ENCODE results near the gene PGAP2.
"Not testable (repeated sequence)": the region's sequence is repeated elsewhere in the genome, so short reads cannot be mapped to it uniquely, and the experiment has no call there.

PGAP2 gene

DNA sequence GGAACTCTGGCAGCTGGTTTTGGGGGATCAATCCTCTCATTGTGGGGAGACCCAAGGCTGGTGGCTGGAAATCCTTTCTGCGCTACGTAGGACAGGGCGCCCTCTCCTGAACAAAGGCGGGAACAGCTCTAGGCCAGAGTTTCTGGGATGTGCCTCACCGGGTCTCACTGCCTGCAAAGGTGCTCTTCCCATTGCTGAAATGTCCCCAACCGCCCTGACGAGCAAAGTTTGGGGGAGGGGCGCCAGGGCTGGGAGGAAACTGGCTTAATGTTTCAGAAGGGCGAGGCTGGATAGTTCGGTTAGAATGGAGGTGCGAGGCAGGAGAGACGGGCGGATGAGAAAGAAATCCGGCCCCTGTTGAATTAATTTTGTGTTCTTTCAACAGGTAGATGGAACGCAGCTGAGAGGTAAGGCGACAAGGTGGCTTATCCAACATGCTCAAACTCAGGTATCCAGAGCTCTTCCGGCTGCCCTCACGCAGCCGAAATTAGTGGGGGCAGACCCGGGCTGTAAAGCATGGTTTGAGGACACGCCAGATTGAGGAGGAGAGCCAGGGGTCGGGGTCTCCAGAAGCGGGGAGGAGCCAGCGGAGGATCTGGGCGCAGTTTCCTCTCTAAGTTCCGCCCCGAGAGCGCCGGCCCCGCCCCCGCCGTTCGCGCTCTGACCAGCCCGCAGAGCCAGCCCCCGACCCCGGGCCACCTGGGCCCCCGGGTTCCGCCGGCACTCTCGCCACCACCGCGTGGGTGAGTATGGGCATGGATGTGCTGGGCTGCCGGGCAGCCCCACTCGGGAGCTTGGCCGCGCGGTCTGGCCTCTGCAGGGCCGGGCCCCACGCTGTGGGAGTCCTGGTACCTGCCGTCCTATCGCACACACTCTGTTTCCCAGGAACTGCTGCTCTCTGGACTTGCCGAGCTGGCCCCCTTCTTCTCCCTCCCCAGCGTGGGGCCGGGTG, at the start of gene PGAP2:
Gene PGAP2, plus strand, starts transcription at position 652 of the 952 bp plus-strand sequence. CDS start 2,700 bp downstream, outside the sequence.
- peak; percentile 41 for DNase-seq (ENCODE audit: low read depth)

DNA sequence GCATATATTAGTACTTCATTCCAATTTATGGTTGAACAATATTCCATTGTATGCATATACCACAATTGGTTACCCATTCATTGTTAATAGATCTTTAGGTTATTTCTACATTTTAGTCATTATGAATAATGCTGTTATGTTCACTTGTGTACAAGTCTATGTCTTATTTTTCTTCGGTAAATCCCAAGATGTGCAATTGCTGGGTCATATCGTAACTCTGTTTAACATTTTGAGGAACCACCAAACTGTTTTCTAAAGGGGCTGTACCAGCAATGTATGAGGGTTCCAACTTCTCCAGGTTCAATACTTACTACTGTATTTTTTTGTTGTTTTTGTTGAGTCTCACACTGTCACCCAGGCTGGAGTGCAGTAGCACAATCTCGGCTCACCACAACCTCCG, 44.1 kb upstream of the PGAP2 start:
- DNase-seq (ENCODE audit: low read depth), result no peak

DNA sequence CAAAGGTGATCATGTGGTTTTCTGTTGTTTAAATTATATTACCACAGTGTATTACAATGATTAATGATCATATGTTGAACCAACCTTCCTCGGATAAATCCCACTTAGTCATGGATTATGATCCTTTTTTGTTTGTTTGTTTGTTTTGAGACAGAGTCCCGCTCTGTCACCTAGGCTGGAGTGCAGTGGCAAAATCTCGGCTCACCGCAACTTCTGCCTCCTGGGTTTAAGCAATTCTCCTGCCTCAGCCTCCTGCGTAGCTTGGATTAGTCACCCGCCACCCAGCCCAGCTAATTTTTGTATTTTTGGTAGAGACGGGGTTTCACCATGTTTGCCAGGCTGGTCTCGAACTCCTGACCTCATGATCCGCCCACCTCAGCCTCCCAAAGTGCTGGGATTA, 41.5 kb upstream of the PGAP2 start:
- not testable (repeated sequence) for DNase-seq (ENCODE audit: low read depth)

DNA sequence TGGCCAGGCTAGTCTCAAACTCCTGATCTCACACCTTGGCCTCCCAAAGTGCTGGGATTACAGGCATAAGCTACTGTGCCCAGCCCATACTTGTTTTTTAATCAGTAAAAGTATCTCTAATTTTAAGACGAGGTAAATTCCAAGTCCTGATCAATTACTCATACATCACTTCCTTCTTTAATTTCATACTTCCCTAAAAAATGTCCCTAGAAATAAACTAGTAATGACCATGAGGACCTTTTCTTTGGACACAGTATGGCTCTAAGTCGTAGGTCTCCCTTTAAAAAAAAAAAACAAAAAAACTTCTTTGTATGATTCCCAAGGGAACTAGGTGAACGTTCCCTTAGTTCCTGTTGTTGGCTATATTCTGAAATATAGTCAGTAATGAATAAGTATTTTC, 40.8 kb upstream of the PGAP2 start:
- no peak for DNase-seq (ENCODE audit: low read depth)

DNA sequence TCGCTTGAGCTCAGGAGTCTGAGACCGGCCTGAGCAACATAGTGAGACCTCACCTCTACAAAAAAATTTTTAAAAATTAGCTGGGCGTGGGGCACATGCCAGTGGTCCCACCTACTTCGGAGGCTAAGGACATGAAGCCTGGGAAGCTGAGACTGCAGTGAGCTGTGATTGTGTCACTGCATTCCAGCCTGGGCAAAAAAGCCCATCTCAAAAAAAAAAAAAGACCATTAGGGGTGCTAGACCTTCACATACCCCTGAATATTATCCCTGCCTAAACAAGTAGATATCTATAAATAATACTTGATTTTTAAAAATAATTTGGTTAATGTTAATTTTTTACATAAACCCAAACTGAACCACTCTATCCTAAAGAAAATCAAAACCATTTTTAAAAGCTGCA, 35.2 kb upstream of the PGAP2 start:
- no peak for DNase-seq (ENCODE audit: low read depth)

DNA sequence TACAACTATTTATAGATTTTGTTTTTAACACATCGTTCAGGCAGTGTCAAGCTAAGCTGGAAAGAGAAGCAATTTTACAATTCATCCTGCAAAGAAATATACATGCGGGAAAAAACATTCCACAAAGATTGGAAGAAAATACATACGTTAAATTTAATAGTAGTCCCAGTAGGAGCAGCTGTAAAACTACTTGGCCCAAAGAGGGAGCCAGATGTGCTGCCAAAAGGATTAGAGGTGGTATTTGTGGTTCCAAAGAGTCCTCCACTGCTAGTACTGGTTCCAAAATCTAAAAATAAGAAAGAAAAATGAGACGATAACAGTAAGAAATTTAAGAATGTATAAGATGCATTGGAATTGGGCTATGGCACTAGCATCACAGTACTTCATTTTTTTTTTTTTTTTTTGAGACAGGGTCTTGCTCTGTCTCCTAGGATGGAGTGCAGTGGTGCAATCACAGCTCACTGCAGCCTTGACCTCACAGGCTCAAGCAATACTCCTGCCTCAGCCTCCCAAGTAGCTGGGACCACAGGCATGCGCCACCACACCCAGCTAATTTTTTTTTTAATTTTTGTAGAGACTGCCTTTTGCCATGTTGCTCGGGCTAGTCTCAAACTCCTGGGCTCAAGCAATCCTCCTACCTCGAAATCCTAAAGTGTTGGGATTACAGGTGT, 32.5 kb upstream of the PGAP2 start:
- no peak for DNase-seq (ENCODE audit: low read depth)

DNA sequence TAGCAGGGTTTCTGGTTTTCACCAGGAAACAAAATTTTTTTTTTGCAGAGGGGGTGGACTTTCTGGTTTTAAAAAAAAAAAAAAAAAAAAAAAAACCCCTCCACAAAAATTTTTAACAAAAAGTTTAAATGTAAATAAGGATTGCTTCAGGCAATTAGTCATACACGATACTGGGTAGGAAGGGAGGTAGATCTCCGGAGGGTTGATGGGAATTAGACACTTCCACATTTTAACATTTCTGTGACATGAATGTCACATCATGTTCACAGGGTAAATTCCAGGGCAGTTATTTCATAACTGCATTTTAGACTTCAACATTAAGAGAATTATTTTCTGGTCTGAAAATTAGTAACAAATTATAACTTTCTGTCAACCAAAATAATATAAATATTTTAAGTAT, 26.9 kb upstream of the PGAP2 start:
- no peak for DNase-seq (ENCODE audit: low read depth)

DNA sequence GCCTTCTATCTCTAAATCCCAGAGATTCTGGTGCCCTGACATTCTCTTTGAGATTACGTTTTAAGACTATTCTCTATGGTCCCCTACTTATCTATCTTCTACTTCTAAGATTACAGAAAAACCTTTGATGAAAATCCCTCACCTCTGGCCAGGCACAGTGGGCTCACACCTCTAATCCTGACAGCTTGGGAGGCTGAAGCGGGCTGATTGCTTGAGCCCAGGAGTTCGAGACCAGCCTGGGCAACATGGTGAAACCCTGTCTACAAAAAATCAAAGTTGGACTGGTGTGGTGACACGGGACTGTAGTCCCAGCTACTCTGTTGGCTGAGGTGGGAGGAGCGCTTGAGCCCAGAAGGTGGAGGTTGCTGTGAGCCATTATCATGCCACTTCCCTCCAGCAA, 25.4 kb upstream of the PGAP2 start:
- DNase-seq (ENCODE audit: low read depth), result no peak

DNA sequence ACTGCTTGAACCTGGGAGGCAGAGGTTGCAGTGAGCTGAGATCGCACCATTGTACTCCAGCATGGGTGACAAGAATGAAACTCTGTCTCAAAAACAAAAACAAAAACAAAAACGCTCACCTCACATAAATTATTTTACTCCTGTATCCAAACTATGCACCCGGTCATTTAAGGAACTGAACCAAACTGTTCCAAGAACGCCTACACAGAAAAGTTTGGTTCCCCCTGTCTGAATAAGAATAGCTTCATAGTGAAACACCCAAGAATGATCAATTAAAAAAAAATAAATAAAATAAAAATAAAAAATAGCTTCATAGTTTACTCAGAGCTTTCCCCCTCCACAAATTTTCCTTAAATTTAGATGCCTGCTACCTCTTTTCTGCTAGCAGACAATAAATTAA, 24.7 kb upstream of the PGAP2 start:
- no peak for DNase-seq (ENCODE audit: low read depth)

DNA sequence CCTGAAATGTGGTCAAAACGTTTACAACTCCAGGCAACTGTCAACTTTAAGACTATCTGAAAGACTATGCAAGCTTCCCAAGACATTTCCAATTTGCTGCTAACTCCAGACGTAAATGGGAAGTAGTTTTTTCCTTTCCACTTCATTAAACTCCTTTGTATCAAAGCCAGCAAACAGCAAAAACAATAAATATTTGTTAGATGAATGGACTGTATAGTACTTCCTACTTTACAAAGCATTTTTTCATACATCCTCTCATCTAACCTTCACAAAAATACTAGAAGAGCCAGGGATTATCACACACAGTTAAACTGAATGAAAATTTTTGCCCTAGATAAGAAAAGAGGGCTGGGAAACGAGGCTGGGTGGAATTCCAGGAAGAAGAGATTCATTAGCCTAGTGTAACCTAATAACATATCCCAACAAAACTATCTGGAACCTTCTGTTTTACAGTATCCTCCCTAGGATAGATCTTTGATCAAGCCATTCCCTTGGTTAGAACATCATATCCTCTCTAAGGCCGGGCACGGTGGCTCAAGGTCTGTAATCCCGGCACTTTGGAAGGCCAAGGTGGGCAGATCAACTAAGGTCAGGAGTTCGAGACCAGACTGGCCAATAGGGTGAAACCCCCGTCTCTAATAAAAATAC, 21.5 kb upstream of the PGAP2 start:
- DNase-seq (ENCODE audit: low read depth), result no peak

DNA sequence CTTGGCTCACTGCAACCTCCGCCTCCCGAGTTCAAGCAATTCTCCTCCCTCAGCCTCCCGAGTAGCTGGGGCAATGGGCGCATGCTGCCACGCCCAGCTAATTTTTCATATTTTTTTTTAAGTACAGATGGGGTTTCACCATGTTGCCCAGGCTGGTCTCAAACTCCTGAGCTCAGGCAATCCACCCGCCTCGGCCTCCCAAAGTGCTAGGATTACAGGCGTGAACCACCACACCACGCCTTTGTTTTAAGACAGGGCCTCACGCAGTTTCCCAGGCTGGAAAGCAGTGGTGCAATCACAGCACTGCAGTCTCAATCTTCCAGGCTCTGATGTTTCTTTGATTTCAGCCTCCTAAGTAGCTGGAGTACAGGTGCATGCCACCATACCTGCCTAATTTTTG, 14.0 kb upstream of the PGAP2 start:
- DNase-seq (ENCODE audit: low read depth), result not testable (repeated sequence)

DNA sequence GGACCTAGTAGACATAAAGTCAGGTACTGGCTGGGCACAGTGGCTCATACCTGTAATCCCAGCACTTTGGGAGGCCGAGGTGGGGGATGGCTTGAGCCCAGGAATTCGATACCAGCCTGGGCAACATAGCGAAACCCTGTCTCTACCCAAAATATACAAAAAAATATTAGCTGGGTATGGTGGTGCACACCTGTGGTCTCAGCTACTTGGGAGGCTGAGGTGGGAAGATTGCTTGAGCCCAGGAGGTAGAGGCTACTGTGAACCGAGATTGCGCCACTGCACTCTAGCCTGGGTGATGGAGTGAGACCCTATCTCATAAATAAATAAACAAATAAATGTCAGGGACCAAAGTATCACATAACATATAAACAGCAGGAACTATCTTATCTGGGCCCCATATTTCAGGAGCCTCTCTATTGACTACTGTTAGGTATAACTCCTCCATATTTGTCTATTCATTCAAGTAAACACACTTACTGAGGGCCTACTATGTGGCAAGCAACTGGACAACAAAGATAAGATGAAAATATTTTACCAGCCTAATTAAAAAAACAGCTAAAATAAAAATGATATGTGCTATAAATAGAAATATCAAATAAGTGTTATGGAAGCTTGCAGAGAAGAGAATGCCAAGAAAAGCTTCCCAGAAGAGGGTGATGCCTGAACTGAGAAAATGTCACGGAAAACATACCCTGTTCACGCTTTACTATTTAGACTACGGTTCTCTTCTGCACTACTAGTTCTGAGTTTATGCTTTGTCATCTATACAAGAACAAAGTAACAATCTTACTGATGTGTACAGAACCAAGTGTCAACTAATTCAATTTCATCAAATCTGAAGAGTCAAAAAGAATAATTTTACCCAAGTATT, 13.0 kb upstream of the PGAP2 start:
- no peak for DNase-seq (ENCODE audit: low read depth)

DNA sequence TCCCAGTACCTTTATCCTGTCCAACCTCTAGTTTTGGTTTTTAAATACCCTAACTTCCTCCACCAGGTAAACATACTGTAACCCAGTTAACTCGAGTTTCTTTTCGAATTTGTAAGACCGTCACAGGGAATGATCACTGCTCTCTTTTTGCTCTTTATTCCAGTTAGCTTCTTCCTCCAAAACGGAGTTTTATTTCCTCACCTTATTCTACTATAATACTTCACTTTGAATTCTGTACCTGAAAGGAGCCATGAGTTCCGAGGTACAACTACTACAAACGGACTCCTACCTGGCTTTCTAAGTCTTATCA, 12.4 kb upstream of the PGAP2 start:
- DNase-seq (ENCODE audit: low read depth), result no peak

DNA sequence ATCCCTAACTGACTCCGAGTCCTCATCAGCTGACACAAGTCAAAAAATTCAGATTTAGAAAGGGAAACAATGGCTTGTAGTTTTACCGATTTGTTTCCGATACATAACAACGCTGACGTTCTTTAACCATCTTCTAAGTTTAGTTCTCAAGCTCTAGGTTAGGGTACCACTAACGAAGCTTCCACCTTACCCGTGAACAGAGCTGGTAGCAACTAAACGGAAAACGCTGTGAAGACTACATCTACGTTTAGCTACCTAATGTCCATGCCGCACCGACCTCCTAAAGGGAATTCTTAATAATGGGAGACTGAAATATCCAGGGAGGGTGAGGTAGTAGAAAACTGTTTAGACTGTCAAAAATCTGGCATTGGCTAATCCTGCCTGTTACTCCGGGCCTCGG, 12.0 kb upstream of the PGAP2 start:
- DNase-seq (ENCODE audit: low read depth), result no peak

DNA sequence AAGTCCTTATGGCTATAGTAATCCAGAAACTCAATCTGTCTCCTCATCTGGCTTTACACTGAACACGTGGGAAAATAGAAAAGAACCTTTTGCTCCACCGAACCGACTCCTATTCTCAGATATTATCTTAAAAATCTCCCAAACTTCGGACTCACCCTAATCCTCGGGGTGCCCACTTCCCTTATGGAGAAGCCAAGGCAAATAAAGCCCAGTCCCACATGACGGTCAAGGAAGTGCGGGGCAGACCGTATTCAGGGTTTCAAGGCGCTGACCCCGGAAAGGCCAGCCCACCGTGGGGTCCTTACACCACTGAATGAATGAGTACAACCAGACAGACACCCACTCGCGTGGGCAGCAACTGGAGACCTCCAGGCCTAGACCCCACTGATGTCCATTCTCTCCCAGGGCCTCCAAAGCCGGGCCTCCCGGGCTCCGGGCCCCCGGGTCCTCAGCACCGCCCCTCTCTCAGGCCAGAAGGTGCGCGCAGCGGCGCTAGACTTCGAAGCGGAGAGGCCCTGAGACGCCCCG, 11.5 kb upstream of the PGAP2 start:
- DNase-seq (ENCODE audit: low read depth), result no peak

DNA sequence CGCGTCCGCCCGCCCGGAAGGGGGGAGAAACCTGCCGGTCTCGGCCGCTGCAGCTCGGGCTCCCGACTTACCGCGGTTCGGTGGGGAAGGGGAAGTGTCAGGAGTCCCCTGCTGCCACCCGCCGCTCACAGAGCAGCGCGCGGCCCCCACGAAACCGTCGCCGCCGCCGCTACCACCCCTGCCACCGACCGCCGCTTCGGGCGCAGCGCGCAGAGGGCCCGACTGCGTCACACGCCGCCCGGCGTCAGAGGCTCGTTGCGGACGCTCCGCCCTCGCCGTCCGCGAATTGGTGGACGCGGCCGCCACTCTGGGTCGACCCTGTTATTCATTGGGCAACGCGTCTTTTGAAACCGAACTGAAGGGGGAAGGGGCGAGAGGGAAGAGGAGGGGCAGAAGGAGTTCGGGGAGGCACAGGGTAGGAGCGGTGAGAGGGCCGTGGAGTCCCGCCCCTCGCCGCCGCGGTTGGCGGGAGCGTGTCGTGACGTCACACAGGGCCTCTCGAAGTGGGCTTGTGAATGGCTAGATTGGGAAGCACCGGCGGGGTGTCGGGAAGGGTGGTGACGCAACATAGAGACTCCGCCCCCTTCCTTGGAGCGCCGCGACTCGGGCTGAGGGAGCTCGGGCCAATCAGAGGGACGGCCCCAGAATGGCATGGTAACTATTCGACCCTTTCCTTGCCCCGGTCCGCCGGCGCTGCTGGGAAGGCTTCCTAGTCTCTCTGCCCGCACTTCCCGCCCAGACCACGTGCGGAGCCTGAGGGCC, 10.8 kb upstream of the PGAP2 start, which contains the start of gene NUP98:
Gene NUP98, minus strand, starts transcription at position 226 of the 762 bp plus-strand sequence. CDS start 15,437 bp downstream, outside the sequence.
- DNase-seq (ENCODE audit: low read depth), result peak; percentile 99

DNA sequence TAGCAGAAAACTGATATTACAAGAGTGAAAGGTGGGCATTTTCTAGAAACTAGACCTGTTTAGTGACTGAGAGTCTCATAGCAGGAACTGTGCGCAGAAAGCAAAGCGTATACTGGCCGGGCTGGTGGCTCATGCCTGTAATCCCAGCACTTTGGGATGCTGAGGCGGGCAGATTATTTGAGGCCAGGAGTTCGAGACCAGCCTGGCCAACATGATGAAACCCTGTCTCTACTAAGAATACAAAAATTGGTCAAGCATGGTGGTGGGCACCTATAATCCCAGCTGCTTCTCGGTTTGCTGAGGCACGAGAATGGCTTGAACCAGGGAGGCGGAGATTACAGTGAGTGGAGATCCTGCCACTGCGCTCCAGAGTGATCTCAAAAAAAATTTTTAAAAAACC, 9.2 kb upstream of the PGAP2 start:
- DNase-seq (ENCODE audit: low read depth), result no peak

DNA sequence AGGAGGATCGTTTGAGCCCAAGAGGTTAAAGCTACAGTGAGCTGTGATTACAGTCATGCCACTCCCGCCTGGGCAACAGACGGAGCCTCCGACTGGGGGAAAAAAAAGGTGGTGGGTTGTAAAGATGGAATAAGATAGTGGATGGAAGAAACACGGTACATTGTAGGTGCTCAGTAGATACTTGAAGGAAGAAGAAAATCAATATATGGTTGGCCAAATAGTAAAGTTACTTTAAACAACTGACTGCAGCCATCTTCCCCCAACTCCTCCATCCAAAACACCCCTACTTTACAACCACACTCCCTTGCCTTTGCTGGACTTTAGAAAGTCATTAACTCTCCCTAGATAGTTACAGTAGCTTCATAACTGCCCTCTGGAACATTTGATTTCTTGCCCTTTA, 8.5 kb upstream of the PGAP2 start:
- no peak for DNase-seq (ENCODE audit: low read depth)

DNA sequence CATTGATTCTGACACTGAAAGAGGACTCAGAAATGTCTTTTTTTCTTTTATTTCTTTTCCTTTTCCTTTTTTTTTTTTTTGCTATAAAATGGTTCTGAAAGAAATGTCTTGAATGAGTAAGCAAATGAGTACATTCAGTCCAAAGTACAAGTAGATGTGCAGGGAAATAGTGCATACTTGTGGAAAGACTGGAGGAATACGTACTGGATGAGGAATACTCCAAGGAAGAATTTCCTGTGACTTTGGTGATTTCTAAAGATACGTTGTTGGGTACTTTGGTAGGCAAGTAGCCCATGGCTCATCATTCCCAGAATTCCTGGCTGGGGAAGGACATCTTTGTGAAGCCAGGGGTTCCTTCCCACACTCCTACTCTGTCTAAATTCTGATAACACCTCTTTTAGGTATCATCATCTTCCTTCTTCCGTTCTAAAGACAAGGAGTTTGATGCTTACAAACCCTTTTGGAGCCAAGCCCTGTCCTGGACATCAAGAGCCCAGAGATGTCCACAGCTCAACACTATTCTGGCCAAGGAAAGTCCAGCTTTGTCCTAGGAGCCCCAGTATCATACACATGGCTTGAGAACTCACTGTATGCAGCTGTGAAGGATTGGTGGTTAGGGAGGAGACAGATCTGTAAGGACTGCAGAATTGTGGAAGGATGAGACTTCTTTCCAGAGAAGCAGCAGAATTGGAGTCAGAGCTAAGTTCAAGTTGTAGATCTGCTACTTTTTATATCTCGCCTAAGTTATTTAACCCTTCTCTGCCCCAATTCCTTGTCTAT, 6.2 kb upstream of the PGAP2 start:
- DNase-seq (ENCODE audit: low read depth), result no peak
